Prostate gland (tissue), 2 donors: ENCODE data around the gene LIPF. TPM values are rescaled to one million over a fixed set of nuclear protein-coding genes. Genes with fewer than 3 reads are reported as not detected.

Source experiments
- DNase-seq: peaks from one replicate; pipeline ENCODE4 v3.0.0-alpha.2; 2019; ENCODE audit warnings: low spot score
- H3K27ac ChIP-seq, 2 donors: fragments of 200-600 bp; sonication (generic); 2 replicates each; pipeline ENCODE4 v1.5.1; 2017 to 2019
- H3K27me3 ChIP-seq: fragments of 200-600 bp; sonication (generic); replicated peaks from 2 replicates; pipeline ENCODE4 v1.5.1; 2019; ENCODE audit not compliant: insufficient read depth
- H3K36me3 ChIP-seq, 2 donors: fragments of 200-600 bp; sonication (generic); 1 replicate in 1 of 2; 2 replicates in 1 of 2; pipeline versions ENCODE4 v1.5.1 to v1.8.1; 2017 to 2019
- H3K4me1 ChIP-seq: fragments of 200-600 bp; sonication (generic); replicated peaks from 2 replicates; pipeline ENCODE4 v1.5.1; 2019
- H3K4me3 ChIP-seq, 2 donors: fragments of 200-600 bp; sonication (generic); 2 replicates each; pipeline ENCODE4 v1.5.1; 2017 to 2019
- H3K9me3 ChIP-seq: fragments of 200-600 bp; sonication (generic); 2 replicates; pipeline ENCODE4 v1.5.1; 2017
- POLR2A ChIP-seq: fragments of 450-650 bp; IDR thresholded peaks from one replicate; pipeline ENCODE4 v1.6.1; 2016; ENCODE audit warnings: antibody characterized with exemption, mild to moderate bottlenecking
- POLR2AphosphoS5 ChIP-seq: sonication (generic); formaldehyde crosslinking; IDR thresholded peaks from one replicate; pipeline ENCODE4 v1.6.1; 2017; ENCODE audit warnings: antibody characterized with exemption
- WGBS: methylation state at CpG from one replicate; pipeline ENCODE4 v1.1.5; 2018; 5-methylcytosine and 5-hydroxymethylcytosine counted together
- intact Hi-C: fragments of 100-400 bp; cut with DNase I; formaldehyde crosslinking; loops from one replicate; pipeline ENCODE4 v1.14.2; 2022
- total RNA-seq, 2 donors: library from RNA; depleted of rRNA; stranded (reverse); fragments of >200 nt; gene quantifications; one replicate each; pipeline ENCODE4 v1.1.0, GENCODE V29; 2016
- TF ChIP-seq, protein P1 (sequence below), 4 experiments: fragments of 200-600 bp in 2 of 4; fragments of 450-650 bp in 2 of 4; sonication (generic) in 2 of 4; IDR thresholded peaks; 1 replicate in 3 of 4; 2 replicates in 1 of 4; pipeline ENCODE4 v1.5.1; 2016 to 2019; ENCODE audit warnings: antibody characterized with exemption in 4 of 4, mild to moderate bottlenecking in 2 of 4, moderate library complexity in 2 of 4

Gene LIPF
- total RNA-seq, 2 donors from 2014 or later, result not detected

DNA sequence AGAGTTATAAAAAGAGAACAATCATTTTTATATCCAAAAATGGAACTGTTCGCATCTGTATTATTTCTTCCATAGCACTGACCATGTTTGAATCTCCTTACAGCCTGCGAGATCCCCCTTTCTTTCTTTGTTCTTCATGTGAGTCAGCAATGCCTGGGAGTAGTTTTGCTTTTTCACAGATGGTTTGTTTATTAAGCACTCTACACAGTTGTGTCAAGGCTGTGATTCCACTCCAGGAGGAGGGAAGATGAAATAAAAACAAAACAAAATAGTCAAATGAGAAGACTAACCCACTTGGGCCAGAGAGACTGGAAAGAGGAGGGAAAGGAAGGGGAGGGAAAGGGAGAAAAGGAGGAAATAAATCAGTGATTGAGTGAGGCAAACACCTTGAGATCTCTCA is 7.8 kb downstream of the LIPF start:
- no peak for DNase-seq
- H3K4me1 ChIP-seq, result no peaks in the 10 kb centered on the region
- H3K36me3 ChIP-seq, result no peaks in the 10 kb centered on the region
- TF ChIP-seq POLR2AphosphoS5, result no peak
- no peaks in the 10 kb centered on the region for H3K9me3 ChIP-seq
- H3K27me3 ChIP-seq, result no peaks in the 10 kb centered on the region
- H3K4me3 ChIP-seq, result no peak overlapping the region
- intact Hi-C loops, result no loop called here
- no peak overlapping the region for H3K27ac ChIP-seq
- 80% methylated on average over 2 of the region's 2 CpGs for WGBS

DNA sequence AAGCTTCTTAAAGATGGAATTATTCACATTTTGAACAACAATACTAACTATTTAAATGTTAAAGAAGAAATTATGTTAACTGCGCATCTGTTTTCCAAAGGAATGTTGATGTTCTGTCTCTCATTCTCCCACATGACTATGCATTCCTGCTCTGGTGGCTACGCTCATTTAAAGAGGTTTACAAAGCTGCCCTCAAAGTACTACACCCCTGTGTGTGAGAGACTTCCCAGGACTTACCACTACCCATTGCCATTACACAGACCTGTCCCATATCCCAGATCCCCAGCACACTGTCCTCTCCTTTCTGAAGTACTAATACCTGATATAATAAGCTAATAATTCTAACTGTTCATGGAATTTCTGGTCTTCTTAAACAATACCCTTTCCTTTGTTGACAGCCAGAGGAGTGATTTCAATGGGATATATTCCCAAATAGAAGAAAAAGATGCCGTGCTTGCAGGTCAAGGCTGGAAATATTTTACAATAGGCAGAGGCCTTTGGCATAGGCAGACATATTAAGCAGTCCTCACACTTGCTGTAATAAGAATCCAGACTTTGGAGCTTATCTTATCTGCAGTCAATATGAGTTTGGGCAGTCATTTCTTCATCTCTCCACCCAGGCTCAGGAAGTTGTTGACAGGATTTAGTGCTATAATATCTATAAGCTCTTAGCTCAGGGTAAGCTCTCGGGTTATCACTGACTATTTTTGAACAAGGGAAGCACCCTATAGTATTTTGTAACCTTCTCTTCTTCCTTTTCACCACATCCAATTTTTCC is 12.2 kb downstream of the LIPF start:
- WGBS, result 91% methylated on average over 4 of the region's 4 CpGs
- Histone ChIP-seq H3K27me3 (no peaks in the 10 kb centered on the region), H3K9me3 (no peaks in the 10 kb centered on the region), H3K36me3 (no peaks in the 10 kb centered on the region), H3K4me1 (no peaks in the 10 kb centered on the region), H3K27ac (no peak overlapping the region), H3K4me3 (no peak overlapping the region)
- intact Hi-C loops, result no loop called here
- no peak for DNase-seq
- TF ChIP-seq POLR2A (no peak), POLR2AphosphoS5 (no peak)
- TF ChIP-seq, protein P1, sequence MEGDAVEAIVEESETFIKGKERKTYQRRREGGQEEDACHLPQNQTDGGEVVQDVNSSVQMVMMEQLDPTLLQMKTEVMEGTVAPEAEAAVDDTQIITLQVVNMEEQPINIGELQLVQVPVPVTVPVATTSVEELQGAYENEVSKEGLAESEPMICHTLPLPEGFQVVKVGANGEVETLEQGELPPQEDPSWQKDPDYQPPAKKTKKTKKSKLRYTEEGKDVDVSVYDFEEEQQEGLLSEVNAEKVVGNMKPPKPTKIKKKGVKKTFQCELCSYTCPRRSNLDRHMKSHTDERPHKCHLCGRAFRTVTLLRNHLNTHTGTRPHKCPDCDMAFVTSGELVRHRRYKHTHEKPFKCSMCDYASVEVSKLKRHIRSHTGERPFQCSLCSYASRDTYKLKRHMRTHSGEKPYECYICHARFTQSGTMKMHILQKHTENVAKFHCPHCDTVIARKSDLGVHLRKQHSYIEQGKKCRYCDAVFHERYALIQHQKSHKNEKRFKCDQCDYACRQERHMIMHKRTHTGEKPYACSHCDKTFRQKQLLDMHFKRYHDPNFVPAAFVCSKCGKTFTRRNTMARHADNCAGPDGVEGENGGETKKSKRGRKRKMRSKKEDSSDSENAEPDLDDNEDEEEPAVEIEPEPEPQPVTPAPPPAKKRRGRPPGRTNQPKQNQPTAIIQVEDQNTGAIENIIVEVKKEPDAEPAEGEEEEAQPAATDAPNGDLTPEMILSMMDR (IDR thresholded peaks at IDR 0.05), result no peak

DNA sequence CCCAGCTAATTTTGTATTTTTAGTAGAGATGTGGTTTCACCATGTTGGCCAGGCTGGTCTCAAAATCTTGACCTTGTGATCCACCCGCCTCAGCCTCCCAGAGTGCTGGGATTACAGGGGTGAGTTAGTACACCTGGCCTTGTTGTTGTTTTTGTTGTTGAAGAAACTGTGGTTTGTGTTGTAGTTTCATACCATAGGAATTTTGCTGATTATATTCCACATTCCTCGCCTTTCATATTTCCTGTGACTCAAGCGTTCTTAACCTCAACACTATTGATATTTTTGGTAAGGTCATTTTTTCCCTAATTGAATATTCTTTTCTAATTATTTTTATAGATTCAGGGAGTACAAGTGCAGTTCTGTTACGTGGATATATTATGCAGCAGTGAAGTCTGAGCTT is 16.7 kb downstream of the LIPF start:
- no peaks in the 10 kb centered on the region for H3K36me3 ChIP-seq
- WGBS, result 94% methylated on average over 4 of the region's 4 CpGs
- no peaks in the 10 kb centered on the region for H3K4me1 ChIP-seq
- no peaks in the 10 kb centered on the region for H3K27me3 ChIP-seq
- TF ChIP-seq POLR2AphosphoS5, result no peak
- TF ChIP-seq, protein P1 (IDR thresholded peaks at IDR 0.05), result no peak
- intact Hi-C loops, result no loop called here
- no peak overlapping the region for H3K27ac ChIP-seq
- H3K9me3 ChIP-seq, result no peaks in the 10 kb centered on the region
- DNase-seq, result no peak
- no peak overlapping the region for H3K4me3 ChIP-seq

DNA sequence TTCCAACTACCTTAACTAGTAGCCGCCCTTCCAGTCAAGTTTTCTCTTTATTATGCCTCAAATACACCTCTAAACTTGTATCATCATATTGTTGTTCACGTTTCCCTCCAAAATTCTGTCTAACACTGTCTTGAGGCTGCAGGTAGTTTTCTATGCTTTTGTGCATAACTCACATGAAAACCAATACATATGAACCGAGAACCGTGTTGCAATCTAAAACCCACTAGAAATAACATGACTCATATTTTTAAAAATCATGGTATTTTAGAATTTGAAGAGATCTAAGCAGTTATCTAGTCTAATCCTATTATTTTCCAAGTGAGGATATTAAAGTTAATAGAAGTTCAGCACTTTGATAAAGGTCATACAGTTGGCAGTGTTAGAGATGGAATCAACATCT is 18.2 kb downstream of the LIPF start:
- DNase-seq, result no peak
- no peak overlapping the region for H3K27ac ChIP-seq
- H3K36me3 ChIP-seq, result no peaks in the 10 kb centered on the region
- 82% methylated on average over 4 of the region's 4 CpGs for WGBS
- intact Hi-C loops, result no loop called here
- no peaks in the 10 kb centered on the region for H3K4me1 ChIP-seq
- H3K9me3 ChIP-seq, result no peaks in the 10 kb centered on the region
- no peaks in the 10 kb centered on the region for H3K27me3 ChIP-seq
- no peak overlapping the region for H3K4me3 ChIP-seq
- TF ChIP-seq POLR2AphosphoS5 (no peak), POLR2A (no peak)
- TF ChIP-seq, protein P1 (IDR thresholded peaks at IDR 0.05), result no peak

DNA sequence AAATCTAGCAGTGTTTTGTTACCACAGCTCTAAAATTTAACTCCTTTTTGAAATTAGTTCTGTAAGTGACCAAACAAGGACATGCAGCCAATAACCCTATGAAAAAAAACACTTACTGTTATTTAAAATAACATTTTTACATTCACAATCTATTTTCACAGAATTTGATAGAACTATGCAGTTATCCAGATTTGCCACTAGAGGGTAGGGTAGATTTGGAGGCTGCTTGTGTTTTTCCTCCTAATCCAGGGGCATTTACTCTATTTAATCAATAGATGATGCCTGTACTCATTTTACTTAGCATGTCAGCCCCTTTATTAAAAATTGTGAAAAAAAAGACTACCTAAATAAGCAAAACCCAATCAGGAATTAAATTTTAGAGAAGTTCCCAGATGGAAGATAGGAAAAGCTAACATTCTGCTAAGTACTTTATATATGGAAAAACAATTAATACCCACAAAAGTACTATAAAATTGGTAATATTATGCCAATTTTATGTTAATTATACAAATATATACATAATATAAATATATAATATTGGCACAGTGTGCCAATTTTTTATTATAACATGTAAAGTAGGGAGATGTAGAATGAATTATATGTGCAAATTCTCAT is 23.7 kb downstream of the LIPF start:
- intact Hi-C loops, result no loop called here
- no peak overlapping the region for H3K27ac ChIP-seq
- H3K4me3 ChIP-seq, result no peak overlapping the region
- DNase-seq, result no peak
- TF ChIP-seq, protein P1 (IDR thresholded peaks at IDR 0.05), result peak in 3 of 4 experiments; percentile 39 to 63 (median 48)
- TF ChIP-seq POLR2A, result no peak
- H3K9me3 ChIP-seq, result no peaks in the 10 kb centered on the region
- no peaks in the 10 kb centered on the region for H3K27me3 ChIP-seq
- H3K4me1 ChIP-seq, result no peaks in the 10 kb centered on the region
- H3K36me3 ChIP-seq, result no peaks in the 10 kb centered on the region
